ENCODE measurements around the gene SLFN14.

The SLFN14 gene

GRCh38 chr17:35543856-35544255 is 16.8 kb downstream of the SLFN14 start:
- Histone ChIP-seq H3K36me3 (no peaks in the 10 kb centered on the region), H3K9me3 (no peaks in the 10 kb centered on the region), H3K4me3 (ENCODE audit: low read depth, low read length) (no peak overlapping the region), H3K4me1 (no peaks in the 10 kb centered on the region), H3K27me3 (peaks cover 73% of the 10 kb centered on the region)
- no peak for DNase-seq
- no peak for TF ChIP-seq CTCF (IDR thresholded peaks at IDR 0.05; ENCODE audit: low read depth, low read length)

- H3K9me3 ChIP-seq, result no peaks in the 10 kb centered on the region
These were observed 17.6 kb downstream of the SLFN14 start for GRCh38 chr17:35542990-35543389.

GRCh38 chr17:35541434-35541833 is 19.2 kb downstream of the SLFN14 start:
- peaks cover 53% of the 10 kb centered on the region for H3K27me3 ChIP-seq
- H3K4me3 ChIP-seq (ENCODE audit: low read depth, low read length), result no peak overlapping the region
- no peaks in the 10 kb centered on the region for H3K36me3 ChIP-seq
- no peaks in the 10 kb centered on the region for H3K4me1 ChIP-seq
- no peak for DNase-seq
- H3K9me3 ChIP-seq, result no peaks in the 10 kb centered on the region
- no peak for TF ChIP-seq CTCF (IDR thresholded peaks at IDR 0.05; ENCODE audit: low read depth, low read length)

More at GRCh38 chr17:35542990-35543389, 17.6 kb downstream of the SLFN14 start:
- no peak for DNase-seq
- TF ChIP-seq CTCF (IDR thresholded peaks at IDR 0.05; ENCODE audit: low read depth, low read length), result no peak
- Histone ChIP-seq H3K36me3 (no peaks in the 10 kb centered on the region), H3K4me3 (ENCODE audit: low read depth, low read length) (no peak overlapping the region), H3K4me1 (no peaks in the 10 kb centered on the region), H3K27me3 (peaks cover 69% of the 10 kb centered on the region)

GRCh38 chr17:35540589-35541404 is 19.8 kb downstream of the SLFN14 start:
- no peak for DNase-seq
- H3K4me3 ChIP-seq (ENCODE audit: low read depth, low read length), result peak overlapping the region; percentile 19
- TF ChIP-seq CTCF (IDR thresholded peaks at IDR 0.05; ENCODE audit: low read depth, low read length), result no peak

GRCh38 chr17:35539659-35540026 is 21.0 kb downstream of the SLFN14 start:
- H3K4me3 ChIP-seq (ENCODE audit: low read depth, low read length), result no peak overlapping the region
- no peaks in the 10 kb centered on the region for H3K4me1 ChIP-seq
- no peak for TF ChIP-seq CTCF (IDR thresholded peaks at IDR 0.05; ENCODE audit: low read depth, low read length)

More at GRCh38 chr17:35540589-35541404, 19.8 kb downstream of the SLFN14 start:
- no peaks in the 10 kb centered on the region for H3K4me1 ChIP-seq
- no peaks in the 10 kb centered on the region for H3K36me3 ChIP-seq
- no peaks in the 10 kb centered on the region for H3K9me3 ChIP-seq
- peaks cover 47% of the 10 kb centered on the region for H3K27me3 ChIP-seq

GRCh38 chr17:35537601-35538141 is 22.9 kb downstream of the SLFN14 start, which contains the start of gene SLFN12L:
SLFN12L (minus strand) TSS chr17:35537678; CDS start chr17:35522364, 15,314 bp downstream.
- Histone ChIP-seq H3K27me3 (peaks cover 28% of the 10 kb centered on the region), H3K4me3 (ENCODE audit: low read depth, low read length) (no peak within 1 kb of the TSS), H3K36me3 (no peaks in the 10 kb centered on the region), H3K9me3 (no peaks in the 10 kb centered on the region), H3K4me1 (no peaks in the 10 kb centered on the region)
- no peak for TF ChIP-seq CTCF (IDR thresholded peaks at IDR 0.05; ENCODE audit: low read depth, low read length)
- no peak for DNase-seq

More at GRCh38 chr17:35539659-35540026, 21.0 kb downstream of the SLFN14 start:
- no peaks in the 10 kb centered on the region for H3K36me3 ChIP-seq
- H3K27me3 ChIP-seq, result peaks cover 39% of the 10 kb centered on the region
- DNase-seq, result no peak
- H3K9me3 ChIP-seq, result no peaks in the 10 kb centered on the region

Data from BE2C (cell line).